Fibroblast of pulmonary artery (primary cell): ENCODE measurements around the gene PPP2R5C.

ENCODE experiments used
- DNase-seq: peaks from one replicate; pipeline ENCODE4 v3.0.0-alpha.2; 2010; ENCODE audit warnings: low read depth
- H3K4me3 ChIP-seq: replicated peaks from 2 replicates; pipeline ENCODE4 v1.5.1; 2011; ENCODE audit warnings: low read depth, mild to moderate bottlenecking, control low read depth, low read length, moderate library complexity
- CTCF ChIP-seq: IDR thresholded peaks from 2 replicates; pipeline ENCODE4 v1.5.1; 2011; ENCODE audit warnings: mild to moderate bottlenecking, control low read depth, low read length, inconsistent platforms; ENCODE audit errors: missing control alignments

Gene PPP2R5C

GRCh38 chr14:101917413-101918017, 156.0 kb downstream of the PPP2R5C start:
- no peak overlapping the region for H3K4me3 ChIP-seq
- no peak for TF ChIP-seq CTCF
- DNase-seq, result no peak

DNA sequence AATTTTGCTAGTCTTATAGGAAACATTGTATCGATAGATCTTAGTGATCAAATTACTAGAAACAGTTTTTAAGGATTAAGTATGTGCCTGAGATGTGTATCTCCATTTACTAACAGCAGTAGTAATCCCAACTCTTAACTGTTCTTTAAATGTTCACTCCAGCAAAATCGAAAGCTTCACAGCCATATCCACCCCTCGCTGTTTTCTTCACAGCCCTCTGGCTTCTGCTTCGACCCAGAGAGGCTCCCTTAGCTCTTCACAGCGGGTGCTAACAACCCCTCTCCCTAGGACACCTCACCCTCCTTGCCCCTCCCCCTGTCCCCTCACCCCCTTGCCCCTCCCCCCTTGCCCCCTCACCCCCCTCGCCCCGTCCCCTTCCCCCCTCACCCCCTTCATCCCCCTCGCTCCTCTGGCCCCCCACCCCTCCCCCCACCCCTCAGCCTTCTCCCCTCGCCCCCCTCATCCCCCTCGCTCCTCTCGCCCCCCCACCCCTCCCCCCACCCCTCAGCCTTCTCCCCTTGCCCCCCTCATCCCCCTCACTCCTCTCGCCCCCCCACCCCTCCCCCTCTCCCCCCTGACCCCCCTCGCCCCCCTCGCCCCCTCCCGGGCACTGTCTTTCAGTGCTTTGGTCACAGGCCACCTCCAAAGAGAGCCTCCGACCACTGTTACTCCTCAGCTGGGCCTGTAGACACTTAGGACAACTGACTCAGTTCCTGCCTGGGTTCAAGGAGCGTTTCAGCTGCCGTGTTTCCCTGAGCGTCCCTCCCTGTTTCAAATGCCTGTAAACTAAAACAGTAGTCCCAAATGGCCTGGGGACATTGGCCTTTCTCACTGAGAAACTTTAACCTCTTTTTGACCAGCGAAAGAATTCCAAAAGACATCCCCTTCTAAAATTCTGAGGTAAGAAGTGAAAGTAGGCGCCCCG, 156.8 kb downstream of the PPP2R5C start:
- no peak for DNase-seq
- TF ChIP-seq CTCF, result no peak
- H3K4me3 ChIP-seq, result no peak overlapping the region

- TF ChIP-seq CTCF, result no peak
- DNase-seq, result no peak
- H3K4me3 ChIP-seq, result no peak overlapping the region
Measured at GRCh38 chr14:101920271-101920670, 158.8 kb downstream of the PPP2R5C start.

GRCh38 chr14:101922866-101923265, 161.4 kb downstream of the PPP2R5C start:
- no peak overlapping the region for H3K4me3 ChIP-seq
- TF ChIP-seq CTCF, result no peak
- no peak for DNase-seq

DNA sequence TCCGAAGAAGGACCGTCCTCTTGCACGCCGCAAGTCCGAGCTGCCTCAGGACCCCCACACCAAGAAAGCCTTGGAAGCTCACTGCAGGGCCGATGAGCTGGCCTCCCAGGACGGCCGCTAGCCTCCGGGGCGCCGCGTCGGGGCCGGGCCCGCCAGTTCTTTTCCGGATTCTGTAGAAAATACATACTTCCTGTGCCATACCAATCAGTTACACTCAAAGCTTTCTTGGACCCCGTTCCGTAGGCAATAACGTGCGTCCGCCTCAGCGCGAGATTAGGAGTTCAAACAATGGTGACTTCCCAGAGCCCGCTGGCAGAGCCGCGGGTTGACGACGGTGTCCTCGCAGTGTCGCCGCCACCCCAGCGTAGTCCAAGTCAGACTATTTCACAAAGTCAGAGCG, 163.6 kb downstream of the PPP2R5C start:
- no peak for DNase-seq
- no peak overlapping the region for H3K4me3 ChIP-seq
- TF ChIP-seq CTCF, result no peak

DNA sequence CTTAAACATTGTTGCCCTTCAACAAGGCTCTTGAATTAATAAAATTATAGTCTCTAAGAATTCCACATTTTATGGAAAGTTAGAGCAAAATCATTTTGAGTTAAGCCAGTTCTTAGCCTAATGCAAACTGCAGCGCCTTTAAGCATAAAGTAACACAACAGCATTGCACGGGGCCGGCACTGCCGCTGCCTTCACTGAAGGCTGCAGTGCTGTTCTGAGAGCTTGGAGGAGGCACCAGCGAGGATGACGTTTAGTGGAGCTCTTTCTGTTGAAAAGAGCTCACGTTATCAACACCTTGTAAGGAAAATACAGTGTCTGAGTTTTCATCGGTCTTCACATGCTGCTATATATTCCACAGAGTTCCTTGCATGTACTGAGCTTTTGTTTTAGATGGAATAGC, 164.6 kb downstream of the PPP2R5C start:
- no peak for DNase-seq
- TF ChIP-seq CTCF, result no peak
- no peak overlapping the region for H3K4me3 ChIP-seq

DNA sequence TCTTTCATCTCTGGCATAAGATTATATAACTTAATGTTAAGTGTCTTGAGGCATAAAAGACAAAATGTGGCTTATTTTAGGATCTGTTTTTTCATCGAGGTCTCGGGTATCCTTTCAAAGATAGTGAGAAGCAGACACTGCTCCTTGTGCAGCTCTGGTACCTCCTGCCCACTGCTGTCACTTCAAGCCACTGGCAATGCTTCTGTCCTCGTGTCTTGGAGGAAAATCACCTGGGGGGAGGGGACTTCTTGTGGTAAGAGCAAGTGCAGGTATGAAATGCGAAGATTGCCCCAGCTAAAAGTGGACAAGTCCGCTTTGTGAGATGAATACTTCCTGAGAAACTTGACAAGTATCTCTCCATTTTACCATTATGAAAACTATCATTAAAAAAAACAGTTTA, 165.1 kb downstream of the PPP2R5C start:
- no peak overlapping the region for H3K4me3 ChIP-seq
- no peak for TF ChIP-seq CTCF
- DNase-seq, result no peak
